ENCODE data around the gene AEBP1.

AEBP1 gene

DNA sequence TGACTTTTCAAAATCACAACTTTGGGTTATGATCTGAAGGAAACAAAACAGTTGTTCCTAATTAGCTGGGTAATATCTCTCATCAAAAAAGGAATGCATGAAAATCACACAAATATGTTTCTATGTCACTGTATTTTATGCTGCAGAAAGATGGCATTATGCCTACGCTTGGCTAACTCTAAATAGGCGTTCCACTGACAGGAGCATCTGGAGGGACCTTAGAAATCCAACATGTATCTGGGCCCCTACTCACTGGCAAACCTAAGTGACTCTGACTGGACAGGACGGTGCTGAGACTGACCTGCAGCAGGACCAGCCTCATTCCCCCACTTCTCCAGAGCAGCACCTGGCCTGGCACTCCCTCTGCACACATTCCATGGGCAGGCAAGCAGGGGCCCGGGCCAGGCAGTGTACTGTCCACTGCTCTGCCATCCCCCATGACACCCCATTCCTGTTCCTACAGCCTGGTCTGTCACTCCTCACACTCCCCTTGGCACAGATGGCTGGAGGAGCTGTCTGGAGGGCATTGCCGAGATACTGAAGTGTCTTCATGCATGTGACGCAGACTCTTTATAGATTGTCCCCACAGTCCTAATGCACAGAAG, 39.6 kb downstream of the AEBP1 start:
- Histone ChIP-seq H3K4me3 (ENCODE audit: low read depth in 1 of 2, low read length in 2 of 2) (no peak overlapping the region), H3K79me2 (ENCODE audit: insufficient read depth, low read length) (no peaks in the 10 kb centered on the region), H3K27me3 (ENCODE audit: insufficient read depth, low read length, poor library complexity) (no peaks in the 10 kb centered on the region), H3K27ac (ENCODE audit: low read length) (no peak overlapping the region), H3K4me2 (ENCODE audit: insufficient read depth, low read length) (no peak overlapping the region), H2AFZ (ENCODE audit: low read depth, low read length) (no peak overlapping the region), H3K9me3 (ENCODE audit: insufficient read depth, low read length, severe bottlenecking) (no peaks in the 10 kb centered on the region), H3K4me1 (ENCODE audit: insufficient read depth, low read length) (no peaks in the 10 kb centered on the region), H3K9ac (ENCODE audit: low read depth, low read length) (no peak overlapping the region), H3K36me3 (ENCODE audit: insufficient read depth, low read length) (no peaks in the 10 kb centered on the region), H4K20me1 (ENCODE audit: insufficient read depth, low read length) (no peaks in the 10 kb centered on the region)
- no peak for ATAC-seq (ENCODE audit: insufficient read depth, low read depth)
- no peak for DNase-seq
- no peak for TF ChIP-seq EZH2 (IDR thresholded peaks at IDR 0.05; ENCODE audit: borderline replicate concordance, low read depth, low read length, severe bottlenecking)
- TF ChIP-seq, protein P1, sequence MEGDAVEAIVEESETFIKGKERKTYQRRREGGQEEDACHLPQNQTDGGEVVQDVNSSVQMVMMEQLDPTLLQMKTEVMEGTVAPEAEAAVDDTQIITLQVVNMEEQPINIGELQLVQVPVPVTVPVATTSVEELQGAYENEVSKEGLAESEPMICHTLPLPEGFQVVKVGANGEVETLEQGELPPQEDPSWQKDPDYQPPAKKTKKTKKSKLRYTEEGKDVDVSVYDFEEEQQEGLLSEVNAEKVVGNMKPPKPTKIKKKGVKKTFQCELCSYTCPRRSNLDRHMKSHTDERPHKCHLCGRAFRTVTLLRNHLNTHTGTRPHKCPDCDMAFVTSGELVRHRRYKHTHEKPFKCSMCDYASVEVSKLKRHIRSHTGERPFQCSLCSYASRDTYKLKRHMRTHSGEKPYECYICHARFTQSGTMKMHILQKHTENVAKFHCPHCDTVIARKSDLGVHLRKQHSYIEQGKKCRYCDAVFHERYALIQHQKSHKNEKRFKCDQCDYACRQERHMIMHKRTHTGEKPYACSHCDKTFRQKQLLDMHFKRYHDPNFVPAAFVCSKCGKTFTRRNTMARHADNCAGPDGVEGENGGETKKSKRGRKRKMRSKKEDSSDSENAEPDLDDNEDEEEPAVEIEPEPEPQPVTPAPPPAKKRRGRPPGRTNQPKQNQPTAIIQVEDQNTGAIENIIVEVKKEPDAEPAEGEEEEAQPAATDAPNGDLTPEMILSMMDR (IDR thresholded peaks at IDR 0.05; ENCODE audit: borderline replicate concordance, extremely low read depth, low read length, poor library complexity, severe bottlenecking), result no peak

- DNase-seq, result no peak
- Histone ChIP-seq H3K4me2 (ENCODE audit: insufficient read depth, low read length) (no peak overlapping the region), H2AFZ (ENCODE audit: low read depth, low read length) (no peak overlapping the region), H3K27ac (ENCODE audit: low read length) (no peak overlapping the region), H3K4me1 (ENCODE audit: insufficient read depth, low read length) (no peaks in the 10 kb centered on the region), H3K36me3 (ENCODE audit: insufficient read depth, low read length) (no peaks in the 10 kb centered on the region), H4K20me1 (ENCODE audit: insufficient read depth, low read length) (no peaks in the 10 kb centered on the region), H3K79me2 (ENCODE audit: insufficient read depth, low read length) (no peaks in the 10 kb centered on the region), H3K4me3 (ENCODE audit: low read depth in 1 of 2, low read length in 2 of 2) (no peak overlapping the region), H3K9me3 (ENCODE audit: insufficient read depth, low read length, severe bottlenecking) (no peaks in the 10 kb centered on the region), H3K9ac (ENCODE audit: low read depth, low read length) (no peak overlapping the region), H3K27me3 (ENCODE audit: insufficient read depth, low read length, poor library complexity) (no peaks in the 10 kb centered on the region)
- TF ChIP-seq, protein P1 (IDR thresholded peaks at IDR 0.05; ENCODE audit: borderline replicate concordance, extremely low read depth, low read length, poor library complexity, severe bottlenecking), result no peak
- no peak for TF ChIP-seq EZH2 (IDR thresholded peaks at IDR 0.05; ENCODE audit: borderline replicate concordance, low read depth, low read length, severe bottlenecking)
- no peak for ATAC-seq (ENCODE audit: insufficient read depth, low read depth)
These were observed 40.4 kb downstream of the AEBP1 start for GRCh38 chr7:44144426-44144967.

GRCh38 chr7:44144968-44145478, 40.9 kb downstream of the AEBP1 start:
- Histone ChIP-seq H3K4me1 (ENCODE audit: insufficient read depth, low read length) (no peaks in the 10 kb centered on the region), H2AFZ (ENCODE audit: low read depth, low read length) (no peak overlapping the region), H3K9me3 (ENCODE audit: insufficient read depth, low read length, severe bottlenecking) (no peaks in the 10 kb centered on the region), H3K9ac (ENCODE audit: low read depth, low read length) (no peak overlapping the region), H3K27me3 (ENCODE audit: insufficient read depth, low read length, poor library complexity) (no peaks in the 10 kb centered on the region), H3K36me3 (ENCODE audit: insufficient read depth, low read length) (no peaks in the 10 kb centered on the region), H4K20me1 (ENCODE audit: insufficient read depth, low read length) (no peaks in the 10 kb centered on the region), H3K4me2 (ENCODE audit: insufficient read depth, low read length) (no peak overlapping the region), H3K79me2 (ENCODE audit: insufficient read depth, low read length) (no peaks in the 10 kb centered on the region), H3K4me3 (ENCODE audit: low read depth in 1 of 2, low read length in 2 of 2) (no peak overlapping the region), H3K27ac (ENCODE audit: low read length) (no peak overlapping the region)
- ATAC-seq (ENCODE audit: insufficient read depth, low read depth), result no peak
- DNase-seq, result no peak
- no peak for TF ChIP-seq EZH2 (IDR thresholded peaks at IDR 0.05; ENCODE audit: borderline replicate concordance, low read depth, low read length, severe bottlenecking)
- TF ChIP-seq, protein P1 (IDR thresholded peaks at IDR 0.05; ENCODE audit: borderline replicate concordance, extremely low read depth, low read length, poor library complexity, severe bottlenecking), result no peak

Measured in DND-41 (cell line).